ENCODE results near the gene CEBPG.

CEBPG gene

GRCh38 chr19:33390908-33391630 is 17.6 kb downstream of the CEBPG start:
- in situ Hi-C loops (cut with HindIII; ENCODE audit: low pct_ligation_motif_present, low pct_unique_long_range_greater_than_20kb, low sequenced_read_pairs) = no loop called here
- DNase-seq = no peak

- no peak for DNase-seq
- in situ Hi-C loops (cut with HindIII; ENCODE audit: low pct_ligation_motif_present, low pct_unique_long_range_greater_than_20kb, low sequenced_read_pairs) = no loop called here
These were observed 18.2 kb downstream of the CEBPG start for GRCh38 chr19:33391631-33392249.

- in situ Hi-C loops (cut with HindIII; ENCODE audit: low pct_ligation_motif_present, low pct_unique_long_range_greater_than_20kb, low sequenced_read_pairs) = no loop called here
- DNase-seq = no peak
These were observed 19.1 kb downstream of the CEBPG start for GRCh38 chr19:33392341-33393285.

GRCh38 chr19:33393286-33394005 is 19.9 kb downstream of the CEBPG start:
- in situ Hi-C loops (cut with HindIII; ENCODE audit: low pct_ligation_motif_present, low pct_unique_long_range_greater_than_20kb, low sequenced_read_pairs) = no loop called here
- no peak for DNase-seq

- in situ Hi-C loops (cut with HindIII; ENCODE audit: low pct_ligation_motif_present, low pct_unique_long_range_greater_than_20kb, low sequenced_read_pairs) = no loop called here
- no peak for DNase-seq
These were observed 20.7 kb downstream of the CEBPG start for GRCh38 chr19:33394006-33394722.

- no peak for DNase-seq
- in situ Hi-C loops (cut with HindIII; ENCODE audit: low pct_ligation_motif_present, low pct_unique_long_range_greater_than_20kb, low sequenced_read_pairs) = no loop called here
These were observed 21.4 kb downstream of the CEBPG start for GRCh38 chr19:33394723-33395560.

GRCh38 chr19:33395561-33396550 is 22.3 kb downstream of the CEBPG start:
- DNase-seq = no peak
- in situ Hi-C loops (cut with HindIII; ENCODE audit: low pct_ligation_motif_present, low pct_unique_long_range_greater_than_20kb, low sequenced_read_pairs) = no loop called here

GRCh38 chr19:33396701-33397535 is 23.4 kb downstream of the CEBPG start:
- DNase-seq = no peak
- in situ Hi-C loops (cut with HindIII; ENCODE audit: low pct_ligation_motif_present, low pct_unique_long_range_greater_than_20kb, low sequenced_read_pairs) = no loop called here

GRCh38 chr19:33397536-33398360 is 24.2 kb downstream of the CEBPG start:
- in situ Hi-C loops (cut with HindIII; ENCODE audit: low pct_ligation_motif_present, low pct_unique_long_range_greater_than_20kb, low sequenced_read_pairs) = no loop called here
- DNase-seq = no peak

- no peak for DNase-seq
- in situ Hi-C loops (cut with HindIII; ENCODE audit: low pct_ligation_motif_present, low pct_unique_long_range_greater_than_20kb, low sequenced_read_pairs) = no loop called here
These were observed 25.0 kb downstream of the CEBPG start for GRCh38 chr19:33398361-33399060.

GRCh38 chr19:33399081-33399744 is 25.7 kb downstream of the CEBPG start:
- DNase-seq = no peak
- in situ Hi-C loops (cut with HindIII; ENCODE audit: low pct_ligation_motif_present, low pct_unique_long_range_greater_than_20kb, low sequenced_read_pairs) = no loop called here

GRCh38 chr19:33399745-33400681 is 26.5 kb downstream of the CEBPG start:
- no peak for DNase-seq
- in situ Hi-C loops (cut with HindIII; ENCODE audit: low pct_ligation_motif_present, low pct_unique_long_range_greater_than_20kb, low sequenced_read_pairs) = no loop called here

Data from ACHN (cell line).